KOPT-K1 (cell line): ENCODE results near the gene ANTXR1.

ENCODE experiments used
- H3K27ac ChIP-seq: fragments of 200-600 bp; sonication (generic); 2 replicates; pipeline ENCODE4 v1.5.1; 2016; ENCODE audit warnings: antibody characterized with exemption, mild to moderate bottlenecking, low read depth, low read length; ENCODE audit not compliant: poor library complexity, severe bottlenecking
- H3K36me3 ChIP-seq: fragments of 200-600 bp; sonication (generic); 2 replicates; pipeline ENCODE4 v1.5.1; 2017; ENCODE audit warnings: antibody characterized with exemption, mild to moderate bottlenecking, low read length, moderate library complexity; ENCODE audit not compliant: insufficient read depth
- H3K9me3 ChIP-seq: fragments of 200-600 bp; sonication (generic); 2 replicates; pipeline ENCODE4 v1.5.1; 2017; ENCODE audit warnings: antibody characterized with exemption, low read length, mild to moderate bottlenecking; ENCODE audit not compliant: insufficient read depth, poor library complexity, severe bottlenecking

The ANTXR1 gene

GRCh38 chr2:69183659-69184058 is 170.7 kb downstream of the ANTXR1 start:
- Histone ChIP-seq H3K36me3 (peaks cover 15% of the 10 kb centered on the region; the same call in 1 of the 2 replicates), H3K27ac (no peak overlapping the region), H3K9me3 (no peaks in the 10 kb centered on the region)

GRCh38 chr2:69184224-69184623 is 171.2 kb downstream of the ANTXR1 start:
- no peak overlapping the region for H3K27ac ChIP-seq

GRCh38 chr2:69185807-69186206 is 172.8 kb downstream of the ANTXR1 start:
- Histone ChIP-seq H3K9me3 (no peaks in the 10 kb centered on the region), H3K36me3 (peaks cover 15% of the 10 kb centered on the region; the same call in 1 of the 2 replicates), H3K27ac (no peak overlapping the region)

More at GRCh38 chr2:69184224-69184623, 171.2 kb downstream of the ANTXR1 start:
- no peaks in the 10 kb centered on the region for H3K9me3 ChIP-seq
- peaks cover 15% of the 10 kb centered on the region; the same call in 1 of the 2 replicates for H3K36me3 ChIP-seq

GRCh38 chr2:69186614-69187013 is 173.6 kb downstream of the ANTXR1 start:
- H3K9me3 ChIP-seq = no peaks in the 10 kb centered on the region
- H3K27ac ChIP-seq = no peak overlapping the region
- H3K36me3 ChIP-seq = peaks cover 15% of the 10 kb centered on the region; the same call in 1 of the 2 replicates

- H3K36me3 ChIP-seq = peaks cover 7% of the 10 kb centered on the region; the same call in 1 of the 2 replicates
Measured at GRCh38 chr2:69188182-69188900, 175.4 kb downstream of the ANTXR1 start.

GRCh38 chr2:69190743-69191404 is 177.9 kb downstream of the ANTXR1 start:
- H3K27ac ChIP-seq = no peak overlapping the region
- no peaks in the 10 kb centered on the region for H3K9me3 ChIP-seq
- H3K36me3 ChIP-seq = peaks cover 8% of the 10 kb centered on the region; the same call in 1 of the 2 replicates

More at GRCh38 chr2:69188182-69188900, 175.4 kb downstream of the ANTXR1 start:
- Histone ChIP-seq H3K27ac (no peak overlapping the region), H3K9me3 (no peaks in the 10 kb centered on the region)

GRCh38 chr2:69191634-69192033 is 178.7 kb downstream of the ANTXR1 start:
- H3K9me3 ChIP-seq = no peaks in the 10 kb centered on the region
- 0 out of 2 replicates have a peak, but pooled peaks cover 8% of the 10 kb centered on the region for H3K36me3 ChIP-seq
- no peak overlapping the region for H3K27ac ChIP-seq

GRCh38 chr2:69192176-69192945 is 179.4 kb downstream of the ANTXR1 start:
- H3K27ac ChIP-seq = no peak overlapping the region
- 0 out of 2 replicates have a peak, but pooled peaks cover 8% of the 10 kb centered on the region for H3K36me3 ChIP-seq
- no peaks in the 10 kb centered on the region for H3K9me3 ChIP-seq

- H3K36me3 ChIP-seq = 0 out of 2 replicates have a peak, but pooled peaks cover 8% of the 10 kb centered on the region
- H3K27ac ChIP-seq = no peak overlapping the region
- H3K9me3 ChIP-seq = no peaks in the 10 kb centered on the region
Measured at GRCh38 chr2:69195706-69196105, 182.7 kb downstream of the ANTXR1 start.

- Histone ChIP-seq H3K9me3 (no peaks in the 10 kb centered on the region), H3K36me3 (0 out of 2 replicates have a peak, but pooled peaks cover 8% of the 10 kb centered on the region), H3K27ac (no peak overlapping the region)
Measured at GRCh38 chr2:69196327-69197117, 183.5 kb downstream of the ANTXR1 start.

- no peak overlapping the region for H3K27ac ChIP-seq
- no peaks in the 10 kb centered on the region for H3K9me3 ChIP-seq
- H3K36me3 ChIP-seq = no peaks in the 10 kb centered on the region
Measured at GRCh38 chr2:69200107-69200520, 187.1 kb downstream of the ANTXR1 start.

- Histone ChIP-seq H3K27ac (no peak overlapping the region), H3K36me3 (no peaks in the 10 kb centered on the region), H3K9me3 (no peaks in the 10 kb centered on the region)
Measured at GRCh38 chr2:69201259-69201658, 188.3 kb downstream of the ANTXR1 start.

- Histone ChIP-seq H3K9me3 (peaks cover 6% of the 10 kb centered on the region), H3K27ac (no peak overlapping the region)
Measured at GRCh38 chr2:69202327-69202726, 189.3 kb downstream of the ANTXR1 start.

More at GRCh38 chr2:69202327-69202726, 189.3 kb downstream of the ANTXR1 start:
- H3K36me3 ChIP-seq = no peaks in the 10 kb centered on the region
